IMR-90 (cell line): Measurements from ENCODE around the gene TIMP1. TPM values are rescaled to one million over a fixed set of nuclear protein-coding genes. Genes with fewer than 3 reads are reported as not detected.

ENCODE experiments used
- ATAC-seq: fragments of 200-7000 bp; cut with Tn5 transposase; 2 replicates; pipeline ENCODE4 v1.9.1; 2020; ENCODE audit warnings: low read depth, mild to moderate bottlenecking, moderate library complexity
- BruUV-seq: library from RNA; stranded (reverse); fragments of 400-500 nt; replicated peaks from 2 replicates; lab custom pipeline; 2021; lab: Mats Ljungman, UMichigan
- CTCF ChIA-PET: fragments of 300-600 bp; formaldehyde crosslinking; extraction: SDS; loops from one replicate; lab custom pipeline; 2021; ENCODE audit warnings: antibody characterized with exemption; lab: Yijun Ruan, JAX
- POLR2A ChIA-PET: fragments of 300-600 bp; sonication (Branson Sonifier 250); formaldehyde crosslinking; loops from one replicate; lab custom pipeline; 2022; ENCODE audit warnings: antibody characterized with exemption; ENCODE audit not compliant: unreplicated experiment; lab: Charles Lee
- DNase-seq: peaks from one replicate; pipeline ENCODE4 v3.0.0; 2013
- H2AFZ ChIP-seq: replicated peaks from 2 replicates; pipeline ENCODE3; 2013; ENCODE audit warnings: low read length, mild to moderate bottlenecking; ENCODE audit not compliant: poor library complexity
- H2AK5ac ChIP-seq: 2 replicates; pipeline ENCODE4 v1.6.1; 2013; ENCODE audit warnings: low read depth, low read length, inconsistent platforms
- H2AK9ac ChIP-seq: replicated peaks from 2 replicates; pipeline ENCODE3; 2013; ENCODE audit warnings: mild to moderate bottlenecking, low read depth, low read length, moderate library complexity; ENCODE audit not compliant: poor library complexity
- H2BK120ac ChIP-seq: 2 replicates; pipeline ENCODE4 v1.6.1; 2013; ENCODE audit warnings: low read depth, low read length, inconsistent platforms
- H2BK15ac ChIP-seq: 3 replicates; pipeline ENCODE4 v1.6.1; 2013; ENCODE audit warnings: low read depth, low read length, inconsistent platforms
- H2BK20ac ChIP-seq: 2 replicates; pipeline ENCODE4 v1.6.1; 2013; ENCODE audit warnings: low read depth, mild to moderate bottlenecking, inconsistent platforms, low read length, moderate library complexity
- H2BK5ac ChIP-seq: 2 replicates; pipeline ENCODE4 v1.6.1; 2013; ENCODE audit warnings: mild to moderate bottlenecking, low read depth, low read length, inconsistent platforms; ENCODE audit not compliant: poor library complexity, severe bottlenecking
- H3K14ac ChIP-seq: replicated peaks from 2 replicates; pipeline ENCODE4 v1.6.1; 2013; ENCODE audit warnings: low read depth, low read length, inconsistent platforms
- H3K18ac ChIP-seq: 2 replicates; pipeline ENCODE4 v1.6.1; 2013; ENCODE audit warnings: low read depth, low read length, control low read depth
- H3K23ac ChIP-seq: 2 replicates; pipeline ENCODE4 v1.6.1; 2013; ENCODE audit warnings: low read depth, low read length, inconsistent platforms
- H3K27ac ChIP-seq: 2 replicates; pipeline ENCODE4 v1.5.1; 2013; ENCODE audit warnings: mild to moderate bottlenecking, control low read depth, low read length; ENCODE audit not compliant: insufficient read depth
- H3K27me3 ChIP-seq: 2 replicates; pipeline ENCODE4 v1.6.1; 2013; ENCODE audit warnings: low read length; ENCODE audit not compliant: control insufficient read depth, insufficient read depth
- H3K36me3 ChIP-seq: 2 replicates; pipeline ENCODE4 v1.6.1; 2013; ENCODE audit warnings: low read length, mixed read lengths; ENCODE audit not compliant: control insufficient read depth, insufficient read depth
- H3K4ac ChIP-seq: 2 replicates; pipeline ENCODE4 v1.6.1; 2013; ENCODE audit warnings: low read depth, low read length, inconsistent platforms
- H3K4me1 ChIP-seq: 2 replicates; pipeline ENCODE4 v1.6.1; 2013; ENCODE audit warnings: low read length, mixed read lengths; ENCODE audit not compliant: control insufficient read depth, insufficient read depth
- H3K4me2 ChIP-seq: 2 replicates; pipeline ENCODE4 v1.6.1; 2013; ENCODE audit warnings: low read depth, mild to moderate bottlenecking, control low read depth, low read length, moderate library complexity
- H3K4me3 ChIP-seq: 2 replicates; pipeline ENCODE4 v1.5.1; 2013; ENCODE audit warnings: low read depth, mild to moderate bottlenecking, control low read depth, low read length, moderate library complexity; ENCODE audit not compliant: insufficient read depth
- H3K56ac ChIP-seq: 2 replicates; pipeline ENCODE4 v1.6.1; 2013; ENCODE audit warnings: low read length, inconsistent platforms; ENCODE audit not compliant: insufficient read depth; ENCODE audit errors: extremely low read depth
- H3K79me1 ChIP-seq, 2 experiments: 2 replicates each; pipeline ENCODE4 v1.6.1; 2013; ENCODE audit warnings: low read length in 2 of 2, inconsistent platforms in 1 of 2, low read depth in 1 of 2
- H3K9ac ChIP-seq: 2 replicates; pipeline ENCODE4 v1.6.1; 2013; ENCODE audit warnings: low read depth, low read length, control low read depth
- H3K9me1 ChIP-seq: 2 replicates; pipeline ENCODE4 v1.6.1; 2013; ENCODE audit warnings: low read length, inconsistent platforms; ENCODE audit not compliant: insufficient read depth
- H3K9me3 ChIP-seq: 2 replicates; pipeline ENCODE4 v1.6.1; 2013; ENCODE audit warnings: low read length; ENCODE audit not compliant: control insufficient read depth, insufficient read depth
- H4K20me1 ChIP-seq: 2 replicates; pipeline ENCODE4 v1.6.1; 2013; ENCODE audit warnings: low read length, inconsistent platforms; ENCODE audit not compliant: insufficient read depth
- H4K5ac ChIP-seq: 2 replicates; pipeline ENCODE4 v1.6.1; 2013; ENCODE audit warnings: mild to moderate bottlenecking, low read depth, low read length, control low read depth
- H4K8ac ChIP-seq, 2 experiments: 2 replicates each; pipeline ENCODE4 v1.6.1; 2013; ENCODE audit warnings: low read depth in 2 of 2, low read length in 2 of 2, control low read depth in 1 of 2, inconsistent platforms in 1 of 2
- H4K91ac ChIP-seq: 2 replicates; pipeline ENCODE4 v1.6.1; 2013; ENCODE audit warnings: low read depth, low read length, inconsistent platforms; ENCODE audit not compliant: insufficient read depth
- BHLHE40 ChIP-seq: fragments of 150-350 bp; IDR thresholded peaks from 2 replicates; pipeline ENCODE4 v1.6.1; 2016; ENCODE audit warnings: mild to moderate bottlenecking, low read depth, low read length
- CEBPB ChIP-seq: IDR thresholded peaks from 2 replicates; pipeline ENCODE4 v1.6.1; 2012; ENCODE audit warnings: low read depth, low read length, improper control_type of control experiment
- CHD1 ChIP-seq: IDR thresholded peaks from 2 replicates; pipeline ENCODE4 v1.6.1; 2012; ENCODE audit warnings: low read depth, low read length, improper control_type of control experiment
- CTCF ChIP-seq: conservative IDR thresholded peaks from 2 replicates; pipeline ENCODE4 v1.5.1; 2012; ENCODE audit warnings: mild to moderate bottlenecking, low read depth, low read length, improper control_type of control experiment
- FOS ChIP-seq: fragments of 150-350 bp; IDR thresholded peaks from 2 replicates; pipeline ENCODE4 v1.6.1; 2016; ENCODE audit warnings: low read depth, low read length
- MAFK ChIP-seq: IDR thresholded peaks from 2 replicates; pipeline ENCODE4 v1.6.1; 2012; ENCODE audit warnings: low read depth, low read length, improper control_type of control experiment
- MAZ ChIP-seq: IDR thresholded peaks from 2 replicates; pipeline ENCODE4 v1.6.1; 2012; ENCODE audit warnings: low read depth, mild to moderate bottlenecking, low read length, improper control_type of control experiment, moderate library complexity, borderline replicate concordance
- MXI1 ChIP-seq: IDR thresholded peaks from 2 replicates; pipeline ENCODE4 v1.6.1; 2012; ENCODE audit warnings: low read depth, mild to moderate bottlenecking, low read length, moderate library complexity, borderline replicate concordance
- NFE2L2 ChIP-seq: fragments of 150-350 bp; IDR thresholded peaks from 2 replicates; pipeline ENCODE4 v1.6.1; 2016; ENCODE audit warnings: low read depth, mild to moderate bottlenecking, low read length
- POLR2A ChIP-seq: IDR thresholded peaks from 2 replicates; pipeline ENCODE4 v1.6.1; 2012; ENCODE audit warnings: mild to moderate bottlenecking, low read depth, low read length
- RAD21 ChIP-seq: IDR thresholded peaks from 2 replicates; pipeline ENCODE4 v1.6.1; 2012; ENCODE audit warnings: low read length, improper control_type of control experiment
- RCOR1 ChIP-seq: IDR thresholded peaks from 2 replicates; pipeline ENCODE4 v1.6.1; 2012; ENCODE audit warnings: mild to moderate bottlenecking, low read length, improper control_type of control experiment; ENCODE audit not compliant: insufficient replicate concordance
- RFX5 ChIP-seq: IDR thresholded peaks from 2 replicates; pipeline ENCODE4 v1.8.0; 2012; ENCODE audit warnings: low read depth, mild to moderate bottlenecking, low read length, moderate library complexity
- SMC3 ChIP-seq: fragments of 150-350 bp; IDR thresholded peaks from 2 replicates; pipeline ENCODE4 v1.6.1; 2016; ENCODE audit warnings: low read depth, mild to moderate bottlenecking, antibody characterized with exemption, low read length, moderate library complexity
- USF2 ChIP-seq: fragments of 150-350 bp; IDR thresholded peaks from 2 replicates; pipeline ENCODE4 v1.6.1; 2017; ENCODE audit warnings: mild to moderate bottlenecking, antibody characterized with exemption, low read length, low read depth
- WGBS, 2 experiments: methylation state at CpG; one replicate each; pipeline versions ENCODE4 v1.1.5 to v1.1.7; 2013; ENCODE audit warnings: missing lambda C conversion rate in 2 of 2; ENCODE audit not compliant: insufficient read length in 1 of 2; ENCODE audit errors: extremely low coverage in 2 of 2; 5-methylcytosine and 5-hydroxymethylcytosine counted together
- dilution Hi-C: fragments of 300-500 bp; cut with HindIII; formaldehyde crosslinking; loops from one replicate; pipeline ENCODE4 v1.14.3; 2018; ENCODE audit warnings: low sequenced_read_pairs; ENCODE audit not compliant: unreplicated experiment
- in situ Hi-C: fragments of 300-500 bp; cut with MboI; formaldehyde crosslinking; loops from 3 replicates; pipeline ENCODE4 v1.14.3; 2019; ENCODE audit warnings: low sequenced_read_pairs, inconsistent platforms, mixed read lengths
- intact Hi-C: fragments of 100-400 bp; cut with micrococcal nuclease; formaldehyde crosslinking; loops from 2 replicates; pipeline ENCODE4 v1.10.0; 2022
- polyA plus RNA-seq, 3 experiments: library from polyadenylated mRNA; depleted of rRNA; stranded (reverse); fragments of >200 nt; gene quantifications; 2 replicates each; pipeline ENCODE4 v1.2.3, GENCODE V29; 2012; ENCODE audit warnings: low replicate concordance in 1 of 3
- total RNA-seq: library from RNA; depleted of rRNA; stranded (reverse); fragments of >200 nt; gene quantifications from 2 replicates; pipeline ENCODE4 v1.2.3, GENCODE V29; 2012
- TF ChIP-seq, protein P1 (sequence below): fragments of 150-350 bp; IDR thresholded peaks from 2 replicates; pipeline ENCODE4 v1.6.1; 2016; ENCODE audit warnings: low read depth, mild to moderate bottlenecking, low read length, moderate library complexity, borderline replicate concordance

Gene TIMP1
- total and polyA plus RNA-seq, 2 of the 4 experiments (the other 2 are of a cell fraction): 512 to 3,078 TPM

DNA sequence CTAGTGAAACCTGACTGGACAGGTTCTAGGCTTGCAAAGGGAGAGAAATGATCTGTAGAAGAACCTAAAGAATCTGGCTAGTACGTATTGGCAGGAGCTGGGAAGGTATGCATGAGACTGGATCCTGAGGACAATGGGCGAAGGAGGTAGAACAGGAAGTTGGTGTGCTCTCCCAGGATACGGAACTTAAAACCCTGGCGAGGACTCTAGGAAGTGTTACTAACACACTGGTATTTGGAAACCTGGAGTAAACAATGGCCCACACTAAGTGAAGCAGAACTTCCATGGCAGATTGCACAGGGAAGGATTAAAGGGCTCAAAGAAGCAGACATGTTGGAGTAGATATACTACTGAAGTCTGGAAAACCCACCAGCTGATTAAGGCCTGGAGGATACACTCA is 28.3 kb downstream of the TIMP1 start:
- Histone ChIP-seq H3K36me3 (no peaks in the 10 kb centered on the region), H4K8ac (no peak overlapping the region), H3K27ac (no peak overlapping the region), H2BK15ac (no peak overlapping the region), H3K14ac (no peak overlapping the region), H3K4me1 (no peaks in the 10 kb centered on the region), H3K9me1 (no peaks in the 10 kb centered on the region), H2BK5ac (no peak overlapping the region), H3K9ac (no peak overlapping the region), H3K27me3 (peaks cover 5% of the 10 kb centered on the region; the same call in 1 of the 2 replicates), H4K20me1 (peaks cover 3% of the 10 kb centered on the region), H3K4me3 (no peak overlapping the region), H2BK120ac (no peak overlapping the region), H2AFZ (no peak overlapping the region), H4K5ac (no peak overlapping the region), H3K9me3 (no peaks in the 10 kb centered on the region), H3K18ac (no peak overlapping the region), H3K79me1 (no peaks in the 10 kb centered on the region), H2AK5ac (no peak overlapping the region), H3K23ac (no peak overlapping the region), H4K91ac (no peak overlapping the region), H3K4ac (no peak overlapping the region), H3K56ac (no peak overlapping the region), H3K4me2 (no peak overlapping the region), H2BK20ac (no peak overlapping the region), H2AK9ac (no peak overlapping the region)
- in situ Hi-C loops (no loop called here), dilution Hi-C loops (no loop called here), intact Hi-C loops (no loop called here)
- ChIA-PET CTCF (no interaction called here), POLR2A (no interaction called here)
- ATAC-seq (no peak), DNase-seq (no peak)
- TF ChIP-seq MAZ: no peak
- no peak for TF ChIP-seq POLR2A
- TF ChIP-seq CEBPB: no peak
- no peak for TF ChIP-seq MAFK
- no peak for TF ChIP-seq NFE2L2
- TF ChIP-seq RCOR1: no peak
- TF ChIP-seq CTCF: no peak
- TF ChIP-seq CHD1: no peak
- no peak for TF ChIP-seq RFX5
- TF ChIP-seq RAD21: no peak
- TF ChIP-seq BHLHE40: no peak
- no peak for TF ChIP-seq MXI1
- TF ChIP-seq FOS: no peak
- no peak for TF ChIP-seq SMC3
- TF ChIP-seq, protein P1, sequence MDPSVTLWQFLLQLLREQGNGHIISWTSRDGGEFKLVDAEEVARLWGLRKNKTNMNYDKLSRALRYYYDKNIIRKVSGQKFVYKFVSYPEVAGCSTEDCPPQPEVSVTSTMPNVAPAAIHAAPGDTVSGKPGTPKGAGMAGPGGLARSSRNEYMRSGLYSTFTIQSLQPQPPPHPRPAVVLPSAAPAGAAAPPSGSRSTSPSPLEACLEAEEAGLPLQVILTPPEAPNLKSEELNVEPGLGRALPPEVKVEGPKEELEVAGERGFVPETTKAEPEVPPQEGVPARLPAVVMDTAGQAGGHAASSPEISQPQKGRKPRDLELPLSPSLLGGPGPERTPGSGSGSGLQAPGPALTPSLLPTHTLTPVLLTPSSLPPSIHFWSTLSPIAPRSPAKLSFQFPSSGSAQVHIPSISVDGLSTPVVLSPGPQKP: no peak
- no peak for TF ChIP-seq USF2
- 48% methylated on average over 2 of the region's 4 CpGs; no CpG with 5 or more reads in 1 of the 2 experiments for WGBS, 2 experiments
- no TSS peak for BruUV-seq
